CD14-positive monocyte (primary cell): Measurements from ENCODE around the gene DOCK6. TPM values are rescaled to one million over a fixed set of nuclear protein-coding genes. Genes with fewer than 3 reads are reported as not detected.

ENCODE experiments used
- DNase-seq, 3 donors: peaks; one replicate each; pipeline ENCODE4 v3.0.0-alpha.2; 2011 to 2022
- H2AFZ ChIP-seq: 2 replicates; pipeline ENCODE4 v1.6.0; 2012; ENCODE audit warnings: mild to moderate bottlenecking, low read depth, low read length, inconsistent platforms; ENCODE audit not compliant: insufficient read depth, poor library complexity, severe bottlenecking
- H3K27ac ChIP-seq, 2 donors: 1 replicate in 1 of 2; 2 replicates in 1 of 2; pipeline ENCODE4 v1.5.1; 2012 to 2013; ENCODE audit warnings: low read length in 2 of 2, control low read depth in 1 of 2, inconsistent platforms in 1 of 2, low read depth in 1 of 2, mild to moderate bottlenecking in 1 of 2
- H3K27me3 ChIP-seq, 2 donors: one replicate each; pipeline versions ENCODE4 v1.6.0 to v1.6.1; 2011 to 2013; ENCODE audit warnings: low read length in 2 of 2; ENCODE audit not compliant: control insufficient read depth in 2 of 2, insufficient read depth in 2 of 2
- H3K36me3 ChIP-seq, 2 donors: replicated peaks in 1 of 2; 1 replicate in 1 of 2; 2 replicates in 1 of 2; pipeline versions ENCODE4 v1.5.1 to v1.6.1; 2012 to 2013; ENCODE audit warnings: low read length in 2 of 2, control low read depth in 1 of 2, inconsistent platforms in 1 of 2, mild to moderate bottlenecking in 1 of 2; ENCODE audit not compliant: insufficient read depth in 2 of 2, control insufficient read depth in 1 of 2
- H3K4me1 ChIP-seq, 2 donors: 1 replicate in 1 of 2; 2 replicates in 1 of 2; pipeline versions ENCODE4 v1.5.1 to v1.6.1; 2012 to 2013; ENCODE audit warnings: low read length in 2 of 2, control low read depth in 1 of 2, inconsistent platforms in 1 of 2, mild to moderate bottlenecking in 1 of 2, moderate library complexity in 1 of 2; ENCODE audit not compliant: insufficient read depth in 2 of 2, control insufficient read depth in 1 of 2
- H3K4me2 ChIP-seq: replicated peaks from 2 replicates; pipeline ENCODE3; 2012; ENCODE audit warnings: low read length, moderate library complexity, mild to moderate bottlenecking; ENCODE audit not compliant: poor library complexity, severe bottlenecking; ENCODE audit errors: extremely low read depth
- H3K4me3 ChIP-seq, 3 experiments: fragments of 200-600 bp in 1 of 3; sonication (generic) in 1 of 3; replicated peaks in 1 of 3; 1 replicate in 2 of 3; 2 replicates in 1 of 3; pipeline ENCODE4 v1.5.1; 2011 to 2013; ENCODE audit warnings: low read length in 3 of 3, mild to moderate bottlenecking in 3 of 3, control low read depth in 2 of 3, low read depth in 2 of 3, inconsistent platforms in 1 of 3, moderate library complexity in 1 of 3
- H3K79me2 ChIP-seq: 2 replicates; pipeline ENCODE4 v1.6.0; 2012; ENCODE audit warnings: mild to moderate bottlenecking, control low read depth, inconsistent platforms, low read length, moderate library complexity; ENCODE audit not compliant: insufficient read depth
- H3K9ac ChIP-seq: 2 replicates; pipeline ENCODE4 v1.6.0; 2017; ENCODE audit warnings: low read length, mild to moderate bottlenecking; ENCODE audit not compliant: insufficient read depth, poor library complexity, severe bottlenecking
- H3K9me3 ChIP-seq, 2 donors: replicated peaks in 1 of 2; 1 replicate in 1 of 2; 2 replicates in 1 of 2; pipeline versions ENCODE4 v1.5.1 to v1.6.1; 2012 to 2013; ENCODE audit warnings: low read length in 2 of 2, control low read depth in 1 of 2; ENCODE audit not compliant: control insufficient read depth in 1 of 2, insufficient read depth in 1 of 2
- H4K20me1 ChIP-seq: 2 replicates; pipeline ENCODE4 v1.6.0; 2012; ENCODE audit warnings: mild to moderate bottlenecking, low read length, control low read depth, moderate library complexity; ENCODE audit not compliant: insufficient read depth
- H3K27ac Mint-ChIP-seq, 7 donors: one replicate each; pipeline ENCODE4 v1.8.0; 2020; ENCODE audit warnings: mild to moderate bottlenecking in 7 of 7, mixed read lengths in 7 of 7, moderate library complexity in 6 of 7, inconsistent platforms in 2 of 7
- H3K27me3 Mint-ChIP-seq, 3 donors: one replicate each; pipeline ENCODE4 v1.8.0; 2021 to 2022; ENCODE audit warnings: low read depth in 3 of 3, mild to moderate bottlenecking in 3 of 3, mixed read lengths in 3 of 3, moderate library complexity in 3 of 3, inconsistent platforms in 1 of 3
- H3K36me3 Mint-ChIP-seq, 2 donors: one replicate each; pipeline ENCODE4 v1.8.0; 2020; ENCODE audit warnings: mixed read lengths in 2 of 2, inconsistent platforms in 1 of 2, mild to moderate bottlenecking in 1 of 2
- H3K4me1 Mint-ChIP-seq: one replicate; pipeline ENCODE4 v1.8.0; 2020; ENCODE audit warnings: mild to moderate bottlenecking, mixed read lengths
- H3K4me3 Mint-ChIP-seq, 2 donors: one replicate each; pipeline ENCODE4 v1.8.0; 2020; ENCODE audit warnings: mild to moderate bottlenecking in 2 of 2, mixed read lengths in 2 of 2, moderate library complexity in 1 of 2
- H3K9me3 Mint-ChIP-seq, 7 donors: one replicate each; pipeline ENCODE4 v1.8.0; 2020 to 2022; ENCODE audit warnings: mixed read lengths in 7 of 7, mild to moderate bottlenecking in 6 of 7, moderate library complexity in 6 of 7, inconsistent platforms in 2 of 7
- WGBS: methylation state at CpG from one replicate; pipeline ENCODE4 v1.1.5; 2013; ENCODE audit warnings: missing lambda C conversion rate; ENCODE audit not compliant: insufficient coverage; 5-methylcytosine and 5-hydroxymethylcytosine counted together
- intact Hi-C, 2 donors: fragments of 100-400 bp; cut with micrococcal nuclease; formaldehyde crosslinking; loops; one replicate each; pipeline versions ENCODE4 v1.15.0 to v1.15.1; 2023
- polyA plus RNA-seq, 3 donors: library from polyadenylated mRNA; depleted of rRNA in 1 of 3; unstranded in 2 of 3; stranded (reverse) in 1 of 3; fragments of 300-500 nt in 2 of 3; fragments of >200 nt in 1 of 3; fragmentation: Illumina TruSeq in 2 of 3; gene quantifications; 1 replicate in 2 of 3; 2 replicates in 1 of 3; pipeline ENCODE4 v1.2.3, GENCODE V29; 2012 to 2021
- TF ChIP-seq, protein P1 (sequence below): fragments of 200-600 bp; IDR thresholded peaks from one replicate; pipeline ENCODE4 v1.8.0; 2022; ENCODE audit warnings: antibody characterized with exemption, mild to moderate bottlenecking

The DOCK6 gene
- polyA plus RNA-seq, 3 donors, result 0.03 to 0.93 (median 0.18) TPM

DNA sequence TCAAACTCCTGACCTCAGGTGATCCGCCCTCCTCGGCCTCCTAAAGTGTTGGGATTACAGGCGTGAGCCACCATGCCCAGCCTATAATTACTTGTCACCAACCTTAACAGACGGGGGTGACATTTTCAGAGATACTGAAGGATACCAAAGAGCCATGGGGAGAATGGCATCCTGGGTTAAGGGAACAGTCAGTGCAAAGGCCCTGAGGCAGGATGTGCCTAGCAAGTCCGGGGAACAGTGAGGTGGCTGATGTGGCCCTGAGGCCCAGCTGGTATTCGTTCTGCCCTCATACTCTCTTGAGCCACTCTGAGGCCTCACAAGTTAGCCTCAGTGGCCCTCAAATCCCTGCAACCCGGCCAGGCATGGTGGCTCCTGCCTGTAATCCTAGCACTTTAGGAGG lies 37.9 kb downstream of the DOCK6 start:
- TF ChIP-seq, protein P1, sequence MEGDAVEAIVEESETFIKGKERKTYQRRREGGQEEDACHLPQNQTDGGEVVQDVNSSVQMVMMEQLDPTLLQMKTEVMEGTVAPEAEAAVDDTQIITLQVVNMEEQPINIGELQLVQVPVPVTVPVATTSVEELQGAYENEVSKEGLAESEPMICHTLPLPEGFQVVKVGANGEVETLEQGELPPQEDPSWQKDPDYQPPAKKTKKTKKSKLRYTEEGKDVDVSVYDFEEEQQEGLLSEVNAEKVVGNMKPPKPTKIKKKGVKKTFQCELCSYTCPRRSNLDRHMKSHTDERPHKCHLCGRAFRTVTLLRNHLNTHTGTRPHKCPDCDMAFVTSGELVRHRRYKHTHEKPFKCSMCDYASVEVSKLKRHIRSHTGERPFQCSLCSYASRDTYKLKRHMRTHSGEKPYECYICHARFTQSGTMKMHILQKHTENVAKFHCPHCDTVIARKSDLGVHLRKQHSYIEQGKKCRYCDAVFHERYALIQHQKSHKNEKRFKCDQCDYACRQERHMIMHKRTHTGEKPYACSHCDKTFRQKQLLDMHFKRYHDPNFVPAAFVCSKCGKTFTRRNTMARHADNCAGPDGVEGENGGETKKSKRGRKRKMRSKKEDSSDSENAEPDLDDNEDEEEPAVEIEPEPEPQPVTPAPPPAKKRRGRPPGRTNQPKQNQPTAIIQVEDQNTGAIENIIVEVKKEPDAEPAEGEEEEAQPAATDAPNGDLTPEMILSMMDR, result no peak
- no peaks in the 10 kb centered on the region for H3K27me3 ChIP-seq
- H3K4me1 Mint-ChIP-seq, result peaks cover 8% of the 10 kb centered on the region
- H3K27ac ChIP-seq, result no peak overlapping the region
- no peak overlapping the region for H3K9ac ChIP-seq
- H2AFZ ChIP-seq, result no peak overlapping the region
- H3K4me2 ChIP-seq, result no peak overlapping the region
- H3K9me3 Mint-ChIP-seq, result peaks cover 13 to 21% (median 16%) of the 10 kb centered on the region in 7 donors
- no peaks in the 10 kb centered on the region for H4K20me1 ChIP-seq
- H3K36me3 Mint-ChIP-seq, result no peaks in the 10 kb centered on the region
- peaks cover 9 to 10% of the 10 kb centered on the region in 2 donors for H3K9me3 ChIP-seq
- H3K27me3 Mint-ChIP-seq, result peaks cover under 1 to 3% (median 2%) of the 10 kb centered on the region in 3 donors
- H3K4me3 ChIP-seq, result no peak overlapping the region
- DNase-seq, result no peak
- intact Hi-C loops, result no loop called here
- H3K4me3 Mint-ChIP-seq, result no peak overlapping the region
- no peaks in the 10 kb centered on the region for H3K36me3 ChIP-seq
- peaks cover 4 to 6% of the 10 kb centered on the region in 2 donors for H3K4me1 ChIP-seq
- no peak overlapping the region for H3K27ac Mint-ChIP-seq
- no peaks in the 10 kb centered on the region for H3K79me2 ChIP-seq
- WGBS, result no CpG with 5 or more reads among the region's 7 CpGs

- WGBS, result no CpG with 5 or more reads among the region's 3 CpGs
- H3K36me3 Mint-ChIP-seq, result no peaks in the 10 kb centered on the region
- TF ChIP-seq, protein P1, result no peak
- Histone ChIP-seq H3K27ac (no peak overlapping the region), H3K9me3 (peaks cover 9 to 10% of the 10 kb centered on the region in 2 donors), H3K4me1 (peaks cover 4 to 6% of the 10 kb centered on the region in 2 donors), H3K9ac (no peak overlapping the region), H4K20me1 (no peaks in the 10 kb centered on the region), H3K4me3 (no peak overlapping the region), H3K4me2 (no peak overlapping the region), H3K36me3 (no peaks in the 10 kb centered on the region), H3K27me3 (no peaks in the 10 kb centered on the region), H2AFZ (no peak overlapping the region), H3K79me2 (no peaks in the 10 kb centered on the region)
- intact Hi-C loops, result no loop called here
- H3K27ac Mint-ChIP-seq, result no peak overlapping the region
- H3K9me3 Mint-ChIP-seq, result peaks cover 14 to 21% (median 18%) of the 10 kb centered on the region in 7 donors
- H3K27me3 Mint-ChIP-seq, result peaks cover 0 to 4% (median 0%) of the 10 kb centered on the region in 3 donors
- H3K4me1 Mint-ChIP-seq, result peaks cover 8% of the 10 kb centered on the region
- no peak for DNase-seq
- H3K4me3 Mint-ChIP-seq, result no peak overlapping the region
Observed at GRCh38 chr19:11223200-11223599, 39.1 kb downstream of the DOCK6 start.
